CD4-positive, alpha-beta T cell treated with Interleukin-17A for 1 hour (primary cell): Measurements from ENCODE around the gene BNC2.

Source experiments
- DNase-seq: peaks from one replicate; pipeline ENCODE4 v3.0.0-alpha.2; 2020

Gene BNC2

GRCh38 chr9:16868701-16869100 is 1.8 kb downstream of the BNC2 start:
- DNase-seq: no peak

- DNase-seq: no peak
Measured at GRCh38 chr9:16867576-16868311, 2.7 kb downstream of the BNC2 start.

DNA sequence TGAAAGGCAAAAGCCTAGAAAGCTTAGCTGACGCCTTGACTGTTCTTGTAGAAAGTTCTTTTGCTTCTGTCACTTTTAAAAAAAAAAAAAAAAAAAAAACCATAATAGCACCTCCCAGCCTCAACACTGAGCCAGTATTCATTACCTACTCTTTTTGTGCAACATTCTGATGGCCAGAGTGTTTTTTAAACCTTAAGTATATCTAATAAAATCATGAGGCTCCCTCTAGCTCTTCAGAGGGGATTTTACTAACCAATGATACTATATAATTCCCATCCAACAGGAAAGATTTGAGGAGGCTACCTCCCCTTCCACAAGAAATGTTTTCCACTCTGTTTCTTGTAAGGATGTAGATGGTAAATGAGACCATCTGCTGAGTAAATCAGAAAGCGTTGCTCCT is 3.9 kb downstream of the BNC2 start:
- no peak for DNase-seq

- no peak for DNase-seq
Measured at GRCh38 chr9:16864649-16865434, 5.6 kb downstream of the BNC2 start.

- DNase-seq: no peak
Measured at GRCh38 chr9:16848179-16848578, 22.3 kb downstream of the BNC2 start.

GRCh38 chr9:16846986-16847385 is 23.5 kb downstream of the BNC2 start:
- no peak for DNase-seq

- no peak for DNase-seq
Measured at GRCh38 chr9:16846367-16846766, 24.1 kb downstream of the BNC2 start.

- DNase-seq: no peak
Measured at GRCh38 chr9:16834817-16835216, 35.7 kb downstream of the BNC2 start.

GRCh38 chr9:16833296-16833835 is 37.1 kb downstream of the BNC2 start:
- DNase-seq: no peak

DNA sequence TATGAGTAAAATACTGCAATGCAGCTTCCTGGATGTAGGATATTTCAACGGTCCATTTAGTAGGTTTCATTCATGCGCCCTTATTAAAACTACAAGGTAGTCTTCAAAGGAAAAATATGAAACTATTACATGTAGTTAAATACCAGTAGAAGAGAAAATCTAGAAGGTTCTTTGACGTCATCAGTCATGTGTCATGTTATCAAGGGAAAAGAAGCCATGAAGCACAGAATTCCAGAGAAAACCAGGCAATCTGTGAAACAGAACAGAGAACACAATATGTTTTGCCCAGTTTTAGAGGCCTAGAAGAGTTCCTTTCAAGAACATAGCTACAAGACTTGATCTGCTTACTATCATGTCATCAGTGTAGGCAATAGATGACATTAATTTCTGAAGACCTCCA is 38.4 kb downstream of the BNC2 start:
- no peak for DNase-seq

GRCh38 chr9:16830806-16831205 is 39.7 kb downstream of the BNC2 start:
- DNase-seq: no peak

GRCh38 chr9:16828340-16829281 is 41.9 kb downstream of the BNC2 start:
- DNase-seq: no peak

DNA sequence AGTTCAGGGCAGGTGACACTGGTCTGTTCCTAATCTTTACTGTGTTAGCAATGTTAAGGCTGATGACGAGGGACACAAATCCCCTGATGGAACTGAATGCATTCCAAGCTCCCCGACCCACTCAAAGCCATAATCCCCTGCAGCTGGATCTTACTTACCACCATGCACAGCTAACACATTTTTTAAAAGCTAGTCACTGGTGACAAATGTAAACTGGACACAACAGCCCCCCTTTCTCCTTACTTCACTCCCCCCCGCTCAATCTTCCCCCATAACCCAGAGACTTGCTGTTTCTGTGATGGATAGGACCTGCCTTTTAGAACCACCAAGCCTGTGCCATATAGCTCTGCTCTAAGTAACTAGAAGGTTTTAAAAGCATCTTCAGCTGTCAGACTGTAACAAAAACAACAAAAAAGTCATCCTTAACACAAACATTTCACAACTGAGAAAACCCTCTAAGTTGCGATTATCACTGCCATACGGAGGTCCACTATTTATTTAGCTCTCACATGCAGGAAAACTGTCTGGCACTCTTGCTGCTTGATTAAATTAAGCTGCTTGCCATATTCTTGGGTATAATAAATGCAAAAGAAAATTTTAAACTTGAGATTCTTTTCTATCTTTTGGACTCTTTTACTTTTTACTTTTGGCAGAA is 44.4 kb downstream of the BNC2 start:
- DNase-seq: no peak

- no peak for DNase-seq
Measured at GRCh38 chr9:16825331-16825725, 45.1 kb downstream of the BNC2 start.

- no peak for DNase-seq
Measured at GRCh38 chr9:16824545-16825330, 45.7 kb downstream of the BNC2 start.

- DNase-seq: no peak
Measured at GRCh38 chr9:16823906-16824305, 46.6 kb downstream of the BNC2 start.

DNA sequence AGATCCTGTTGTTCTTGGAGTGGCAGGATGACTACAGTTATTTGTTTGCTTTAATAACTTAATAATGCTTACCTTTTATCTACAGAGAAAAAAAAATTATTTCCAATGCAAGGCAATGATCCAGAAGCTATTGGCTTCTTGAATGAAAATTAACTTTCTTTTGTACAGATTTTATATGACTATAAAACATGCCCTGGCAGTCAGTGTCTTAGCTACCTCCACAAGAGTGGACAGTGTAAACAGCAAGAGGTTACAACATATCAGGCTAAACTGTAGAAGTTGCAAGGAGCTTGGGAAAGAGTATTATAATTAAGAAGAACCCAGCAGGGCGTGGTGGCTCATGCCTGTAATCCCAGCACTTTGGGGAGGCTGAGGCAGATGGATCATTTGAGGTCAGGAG is 49.1 kb downstream of the BNC2 start:
- DNase-seq: no peak

- no peak for DNase-seq
Measured at GRCh38 chr9:16817514-16817913, 53.0 kb downstream of the BNC2 start.

DNA sequence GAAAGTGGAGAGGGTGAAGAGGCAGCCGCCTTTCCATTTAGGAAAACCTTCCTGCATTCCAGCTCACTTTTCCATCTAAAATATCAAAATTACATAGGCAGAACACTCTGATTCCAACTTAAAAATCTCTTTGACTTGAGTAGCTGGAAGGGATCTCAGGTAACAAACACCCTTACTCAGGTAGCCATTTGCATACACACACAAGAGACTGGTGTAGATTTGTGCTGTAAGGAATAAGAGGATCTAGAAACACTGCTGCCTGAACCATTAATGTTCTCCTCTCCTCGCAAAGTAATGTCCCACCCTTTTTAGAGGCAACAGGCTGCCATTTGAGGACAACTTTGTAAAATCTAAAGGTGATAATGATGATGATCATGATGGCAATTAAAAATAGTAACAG is 53.5 kb downstream of the BNC2 start:
- DNase-seq: no peak

DNA sequence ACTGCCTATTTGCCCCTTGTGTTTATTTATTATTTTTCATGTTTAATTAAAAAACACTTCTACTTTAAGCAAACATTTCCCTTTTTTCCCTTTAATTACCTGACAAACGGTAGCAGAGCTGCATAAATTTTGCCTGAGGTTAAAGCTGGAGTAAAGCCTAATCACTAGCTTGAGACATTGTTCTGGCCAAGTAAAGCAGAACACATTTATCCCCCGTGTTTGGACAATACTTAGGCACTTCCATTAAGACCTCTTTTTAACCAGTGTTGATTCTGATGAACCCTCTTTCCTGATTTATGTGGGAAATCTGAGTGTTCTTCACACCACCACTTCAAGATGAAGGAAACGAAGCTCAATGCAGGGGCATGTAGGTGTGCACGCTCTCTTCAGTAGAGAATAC is 54.5 kb downstream of the BNC2 start:
- no peak for DNase-seq

- no peak for DNase-seq
Measured at GRCh38 chr9:16815079-16815478, 55.4 kb downstream of the BNC2 start.

DNA sequence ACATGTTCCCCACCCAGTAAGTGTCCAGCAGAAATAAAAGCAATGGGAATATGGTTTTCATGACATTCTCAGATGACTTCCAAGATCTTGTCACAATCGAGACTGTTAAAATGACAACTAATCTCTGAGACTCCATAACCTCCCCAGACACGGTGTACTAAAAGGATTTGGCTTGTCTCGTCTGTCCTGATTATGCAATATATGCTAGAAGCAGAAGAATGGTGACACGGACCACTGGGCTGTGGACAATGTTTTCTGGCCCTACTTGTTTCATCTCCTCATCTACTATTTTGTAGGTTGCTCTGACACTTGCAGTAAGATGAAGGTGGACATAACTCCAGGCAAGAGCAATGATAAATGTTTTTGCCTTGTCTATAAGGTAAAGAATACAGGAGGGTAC is 56.6 kb downstream of the BNC2 start:
- no peak for DNase-seq
